ENCODE data around the gene TCOF1.
"Not testable (repeated sequence)": the region's sequence is repeated elsewhere in the genome, so short reads cannot be mapped to it uniquely, and the experiment has no call there.

Gene TCOF1

GRCh38 chr5:150408231-150408943 is 50.9 kb downstream of the TCOF1 start:
- DNase-seq, result no peak

GRCh38 chr5:150409638-150410523 is 52.4 kb downstream of the TCOF1 start:
- peak; percentile 91 for DNase-seq

- peak; percentile 71 for DNase-seq
These were observed 53.2 kb downstream of the TCOF1 start for GRCh38 chr5:150410524-150411244.

GRCh38 chr5:150411245-150411979 is 53.9 kb downstream of the TCOF1 start:
- DNase-seq, result no peak

- no peak for DNase-seq
These were observed 55.0 kb downstream of the TCOF1 start, which contains the start of gene CD74 for GRCh38 chr5:150412319-150413175. CD74 (minus strand) TSS chr5:150412910; CDS start chr5:150412749, 161 bp downstream.

GRCh38 chr5:150413176-150413901 is 55.8 kb downstream of the TCOF1 start:
- no peak for DNase-seq

- DNase-seq, result not testable (repeated sequence)
These were observed 56.6 kb downstream of the TCOF1 start for GRCh38 chr5:150413902-150414790.

- no peak for DNase-seq
These were observed 62.3 kb downstream of the TCOF1 start for GRCh38 chr5:150419630-150420270.

GRCh38 chr5:150422075-150422474 is 64.6 kb downstream of the TCOF1 start:
- DNase-seq, result no peak

GRCh38 chr5:150422758-150423157 is 65.3 kb downstream of the TCOF1 start:
- DNase-seq, result no peak

GRCh38 chr5:150426165-150426564 is 68.7 kb downstream of the TCOF1 start:
- DNase-seq, result not testable (repeated sequence)

GRCh38 chr5:150428106-150428876 is 70.8 kb downstream of the TCOF1 start:
- DNase-seq, result no peak

GRCh38 chr5:150428978-150429377 is 71.5 kb downstream of the TCOF1 start:
- no peak for DNase-seq

GRCh38 chr5:150429410-150429873 is 71.9 kb downstream of the TCOF1 start:
- DNase-seq, result no peak

- DNase-seq, result no peak
These were observed 73.6 kb downstream of the TCOF1 start for GRCh38 chr5:150431048-150431447.

- no peak for DNase-seq
These were observed 74.1 kb downstream of the TCOF1 start for GRCh38 chr5:150431574-150431973.

- peak; percentile 94 for DNase-seq
These were observed 77.0 kb downstream of the TCOF1 start for GRCh38 chr5:150434464-150434863.

- DNase-seq, result peak; percentile 88
These were observed 78.7 kb downstream of the TCOF1 start for GRCh38 chr5:150436141-150436680.
